MM.1S (cell line): ENCODE measurements around the gene JAKMIP3.

Experiments
- DNase-seq: peaks from one replicate; pipeline ENCODE4 v3.0.0-alpha.2; 2015
- H2AFZ ChIP-seq: fragments of 300-600 bp; sonication (generic); 2 replicates; pipeline ENCODE4 v1.6.0; 2016; ENCODE audit warnings: antibody characterized with exemption, low read length
- H3F3A ChIP-seq: fragments of 300-600 bp; sonication (generic); 2 replicates; pipeline ENCODE4 v1.6.1; 2016; ENCODE audit warnings: mild to moderate bottlenecking, antibody characterized with exemption, low read length, moderate library complexity, mixed read lengths; ENCODE audit not compliant: insufficient read depth
- H3K27ac ChIP-seq: fragments of 300-600 bp; sonication (generic); 2 replicates; pipeline ENCODE4 v1.5.1; 2016; ENCODE audit warnings: mild to moderate bottlenecking, low read length
- H3K27me3 ChIP-seq: fragments of 300-600 bp; sonication (generic); replicated peaks from 2 replicates; pipeline ENCODE4 v1.6.0; 2016; ENCODE audit warnings: low read length; ENCODE audit not compliant: insufficient read depth
- H3K36me3 ChIP-seq: fragments of 300-600 bp; sonication (generic); replicated peaks from 2 replicates; pipeline ENCODE4 v1.6.1; 2016; ENCODE audit warnings: mild to moderate bottlenecking, low read length, mixed read lengths; ENCODE audit not compliant: insufficient read depth
- H3K4me1 ChIP-seq: fragments of 300-600 bp; sonication (generic); 2 replicates; pipeline ENCODE4 v1.6.1; 2016; ENCODE audit warnings: low read length, mixed read lengths
- H3K4me2 ChIP-seq: fragments of 300-600 bp; sonication (generic); 2 replicates; pipeline ENCODE4 v1.6.0; 2016; ENCODE audit warnings: low read depth, low read length
- H3K4me3 ChIP-seq: fragments of 300-600 bp; sonication (generic); 2 replicates; pipeline ENCODE4 v1.5.1; 2016; ENCODE audit warnings: low read length, mixed read lengths
- H3K79me2 ChIP-seq: fragments of 300-600 bp; sonication (generic); 2 replicates; pipeline ENCODE4 v1.6.1; 2016; ENCODE audit warnings: mixed run types, low read length, mixed read lengths
- H3K9ac ChIP-seq: fragments of 300-600 bp; sonication (generic); 2 replicates; pipeline ENCODE4 v1.6.1; 2016; ENCODE audit warnings: low read length, mixed read lengths
- H3K9me2 ChIP-seq: fragments of 300-600 bp; sonication (generic); replicated peaks from 2 replicates; pipeline ENCODE4 v1.6.1; 2016; ENCODE audit warnings: mild to moderate bottlenecking, low read length, mixed read lengths; ENCODE audit not compliant: insufficient read depth
- H3K9me3 ChIP-seq: fragments of 300-600 bp; sonication (generic); replicated peaks from 2 replicates; pipeline ENCODE4 v1.6.1; 2016; ENCODE audit warnings: mild to moderate bottlenecking, low read length, mixed read lengths; ENCODE audit not compliant: insufficient read depth
- H4K20me1 ChIP-seq: fragments of 300-600 bp; sonication (generic); 2 replicates; pipeline ENCODE4 v1.6.1; 2016; ENCODE audit warnings: mild to moderate bottlenecking, low read length, moderate library complexity, mixed read lengths; ENCODE audit not compliant: insufficient read depth
- CTCF ChIP-seq: fragments of 300-600 bp; sonication (generic); IDR thresholded peaks from 2 replicates; pipeline ENCODE4 v1.5.1; 2016; ENCODE audit warnings: antibody characterized with exemption, low read length, mixed read lengths
- EZH2 ChIP-seq: fragments of 300-600 bp; sonication (generic); optimal IDR thresholded peaks from 2 replicates; pipeline ENCODE3; 2017; ENCODE audit warnings: low read depth, mild to moderate bottlenecking, antibody characterized with exemption, low read length, mixed read lengths
- EZH2phosphoT487 ChIP-seq: fragments of 300-600 bp; sonication (generic); IDR thresholded peaks from 2 replicates; pipeline ENCODE4 v1.6.1; 2018; ENCODE audit warnings: antibody characterized with exemption, low read length

Gene JAKMIP3

GRCh38 chr10:132104471-132105301 lies 38.9 kb downstream of the JAKMIP3 start:
- peaks cover 16% of the 10 kb centered on the region for H3K27me3 ChIP-seq
- no peaks in the 10 kb centered on the region for H3K4me1 ChIP-seq
- H3K9ac ChIP-seq = no peak overlapping the region
- H3K9me3 ChIP-seq = no peaks in the 10 kb centered on the region
- H3K36me3 ChIP-seq = no peaks in the 10 kb centered on the region
- TF ChIP-seq EZH2 = no peak
- no peak for DNase-seq
- no peaks in the 10 kb centered on the region for H3K79me2 ChIP-seq
- no peak overlapping the region for H3K27ac ChIP-seq
- no peak overlapping the region for H3K4me2 ChIP-seq
- H3K9me2 ChIP-seq = no peaks in the 10 kb centered on the region
- H3K4me3 ChIP-seq = no peak overlapping the region
- no peaks in the 10 kb centered on the region for H4K20me1 ChIP-seq
- no peak overlapping the region for H2AFZ ChIP-seq
- no peaks in the 10 kb centered on the region for H3F3A ChIP-seq

GRCh38 chr10:132105302-132105995 lies 39.7 kb downstream of the JAKMIP3 start:
- TF ChIP-seq CTCF = no peak
- TF ChIP-seq EZH2phosphoT487 = no peak
- no peak for TF ChIP-seq EZH2
- Histone ChIP-seq H3K4me3 (no peak overlapping the region), H3K4me1 (no peaks in the 10 kb centered on the region), H3K36me3 (no peaks in the 10 kb centered on the region), H2AFZ (no peak overlapping the region), H3K9ac (no peak overlapping the region), H3K27me3 (peaks cover 21% of the 10 kb centered on the region), H3K9me3 (no peaks in the 10 kb centered on the region), H3K27ac (no peak overlapping the region), H3K4me2 (no peak overlapping the region), H3F3A (no peaks in the 10 kb centered on the region), H4K20me1 (no peaks in the 10 kb centered on the region), H3K79me2 (no peaks in the 10 kb centered on the region), H3K9me2 (no peaks in the 10 kb centered on the region)
- DNase-seq = no peak

GRCh38 chr10:132106431-132106830 lies 40.7 kb downstream of the JAKMIP3 start:
- Histone ChIP-seq H3K4me1 (no peaks in the 10 kb centered on the region), H3K4me3 (no peak overlapping the region), H3K9me3 (no peaks in the 10 kb centered on the region), H3K4me2 (no peak overlapping the region), H3K27me3 (peaks cover 15% of the 10 kb centered on the region), H3K27ac (no peak overlapping the region), H3K9me2 (no peaks in the 10 kb centered on the region), H3F3A (no peaks in the 10 kb centered on the region), H3K36me3 (no peaks in the 10 kb centered on the region), H2AFZ (no peak overlapping the region), H4K20me1 (no peaks in the 10 kb centered on the region), H3K79me2 (no peaks in the 10 kb centered on the region), H3K9ac (no peak overlapping the region)
- no peak for DNase-seq
- no peak for TF ChIP-seq CTCF
- no peak for TF ChIP-seq EZH2phosphoT487
- no peak for TF ChIP-seq EZH2
